ENCODE results near the gene CHCHD6.

Gene CHCHD6

GRCh38 chr3:126848991-126849390 lies 145.0 kb downstream of the CHCHD6 start:
- no peak for TF ChIP-seq CTCF (conservative IDR thresholded peaks at IDR 0.05)
- H3K27ac ChIP-seq, result no peak overlapping the region

- TF ChIP-seq CTCF (conservative IDR thresholded peaks at IDR 0.05), result no peak
- no peak overlapping the region for H3K27ac ChIP-seq
Measured at GRCh38 chr3:126849768-126850167, 145.7 kb downstream of the CHCHD6 start.

- H3K27ac ChIP-seq, result no peak overlapping the region
- TF ChIP-seq CTCF (conservative IDR thresholded peaks at IDR 0.05), result no peak
Measured at GRCh38 chr3:126850370-126851085, 146.5 kb downstream of the CHCHD6 start.

GRCh38 chr3:126851382-126851781 lies 147.3 kb downstream of the CHCHD6 start:
- no peak for TF ChIP-seq CTCF (conservative IDR thresholded peaks at IDR 0.05)
- H3K27ac ChIP-seq, result no peak overlapping the region

- no peak for TF ChIP-seq CTCF (conservative IDR thresholded peaks at IDR 0.05)
- no peak overlapping the region for H3K27ac ChIP-seq
Measured at GRCh38 chr3:126851934-126852333, 147.9 kb downstream of the CHCHD6 start.

- TF ChIP-seq CTCF (conservative IDR thresholded peaks at IDR 0.05), result no peak
- H3K27ac ChIP-seq, result no peak overlapping the region
Measured at GRCh38 chr3:126852511-126852910, 148.5 kb downstream of the CHCHD6 start.

- H3K27ac ChIP-seq, result no peak overlapping the region
- TF ChIP-seq CTCF (conservative IDR thresholded peaks at IDR 0.05), result no peak
Measured at GRCh38 chr3:126854666-126855065, 150.6 kb downstream of the CHCHD6 start.
